Measurements from ENCODE around the gene FKBP11. TPM values are rescaled to one million over a fixed set of nuclear protein-coding genes. Genes with fewer than 3 reads are reported as not detected.

FKBP11 gene
- total and polyA plus RNA-seq, 2 of the 13 experiments (the other 11 are each of a cell fraction or from before 2014, with no cell fraction given): 15.5 to 19.4 TPM

DNA sequence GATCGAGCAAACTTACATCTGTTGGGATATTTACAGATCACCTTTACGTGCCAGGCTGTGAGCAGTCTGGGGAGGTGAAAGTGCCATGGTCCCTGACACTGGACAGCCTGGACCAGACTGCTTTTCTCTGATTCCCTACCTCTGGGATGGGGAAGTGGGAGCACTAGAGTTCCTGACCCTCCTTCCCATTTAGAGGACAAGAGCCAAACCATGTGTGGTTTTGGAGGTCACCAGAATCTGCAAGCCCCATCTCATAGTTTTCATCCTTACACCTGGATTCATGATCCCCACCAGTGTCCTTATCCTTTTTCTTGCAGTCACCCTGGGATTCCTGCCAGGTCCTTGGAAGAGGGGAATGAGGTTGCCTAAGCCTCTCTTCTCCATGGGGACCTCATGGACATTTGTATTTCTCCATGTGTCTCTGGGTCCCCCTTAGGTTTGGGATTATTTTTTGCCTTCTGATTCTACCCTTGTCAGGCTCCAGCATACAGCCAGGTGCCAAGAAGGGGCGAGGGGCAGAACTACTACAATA is 47.7 kb upstream of the FKBP11 start (continued):
- TF ChIP-seq ZNF10 (CRISPR knock-in tag; IDR thresholded peaks at IDR 0.05; ENCODE audit: borderline replicate concordance, low read depth): no peak

DNA sequence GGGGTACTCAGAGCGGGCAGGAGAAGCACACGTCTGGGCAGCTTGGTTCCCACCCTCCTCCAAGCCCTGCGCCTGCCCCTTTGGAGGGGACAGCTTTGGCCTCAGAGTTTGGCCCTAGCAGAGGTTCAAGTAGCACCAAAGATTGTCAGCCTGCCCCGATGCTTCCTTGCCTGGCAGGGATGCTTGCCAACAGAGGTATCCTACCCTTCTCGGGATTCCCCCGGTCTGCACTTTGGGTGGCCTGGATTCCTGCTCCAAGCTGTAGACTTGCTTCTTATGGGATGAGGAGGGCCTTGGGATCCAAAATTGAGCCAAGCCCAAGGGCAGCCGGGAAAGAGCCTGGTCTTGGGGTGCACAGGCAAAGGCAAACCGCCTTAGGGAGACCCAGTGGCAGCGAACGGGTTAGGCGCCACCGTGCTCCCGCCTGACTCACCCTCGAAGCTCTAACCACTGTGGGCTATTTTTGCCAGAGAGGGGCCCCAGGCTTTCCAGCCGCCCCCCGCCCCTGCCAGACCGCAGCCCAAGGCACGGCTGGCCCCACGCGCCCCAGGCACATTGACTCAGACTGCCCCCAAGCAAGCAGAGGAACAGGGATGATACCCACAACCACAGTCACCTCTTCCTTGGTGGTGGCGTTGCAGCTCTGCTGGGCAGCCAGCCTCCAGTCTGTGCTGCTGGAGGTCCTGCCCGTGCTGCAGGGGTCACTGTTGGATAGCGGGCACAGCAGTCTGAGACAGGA is 47.1 kb upstream of the FKBP11 start:
- H3K4me1 ChIP-seq (ENCODE audit: insufficient read depth, low read length): peaks cover 56% of the 10 kb centered on the region
- in situ Hi-C loops (cut with HindIII; ENCODE audit: extremely low pct_ligation_motif_present, low pct_unique_long_range_greater_than_20kb) (no loop called here), intact Hi-C loops (cut with micrococcal nuclease; ENCODE audit: unreplicated experiment) (no loop called here)
- no peaks in the 10 kb centered on the region for H3K9me3 ChIP-seq (ENCODE audit: low read length)
- 16% methylated on average over 15 of the region's 23 CpGs for WGBS (ENCODE audit: low lambda C conversion rate)
- no peak overlapping the region for H3K4me3 ChIP-seq (replicated peaks in 1 of 3; ENCODE audit: insufficient read depth in 1 of 3, low read depth in 2 of 3, low read length in 3 of 3)
- no peaks in the 10 kb centered on the region for H3K36me3 ChIP-seq (replicated peaks in 1 of 2; ENCODE audit: control insufficient read depth in 1 of 2, insufficient read depth in 2 of 2, low read length in 2 of 2)
- ChIA-PET CTCF (ENCODE audit: low intra/inter-chr PET ratio, low total read pairs) (interaction anchor here (2.7 kb wide), 1 partner anchor 23 kb away, joined by 11 read pairs; no protein-coding TSS in a partner anchor), POLR2A (interaction anchor here (1.5 kb wide), 1 partner anchor 15 kb away, joined by 5 read pairs; the partner anchor contains the start of gene ARF3)
- H2AFZ ChIP-seq (ENCODE audit: low read length): no peak overlapping the region
- ATAC-seq (peak; percentile 42), FAIRE-seq (no peak), DNase-seq (ENCODE audit: low spot score) (no peak)
- peaks cover 24 to 78% of the 10 kb centered on the region in 2 experiments for H3K27me3 ChIP-seq (ENCODE audit: control insufficient read depth in 1 of 2, insufficient read depth in 2 of 2, low read length in 2 of 2)
- peaks cover 9% of the 10 kb centered on the region; the same call in 1 of the 2 replicates for H4K20me1 ChIP-seq (ENCODE audit: insufficient read depth, low read length)
- BruUV-seq (replicated peaks): no TSS peak
- H3K79me2 ChIP-seq (ENCODE audit: insufficient read depth, low read length): no peaks in the 10 kb centered on the region
- H3K27ac ChIP-seq (ENCODE audit: extremely low read length, insufficient read depth, low read length): no peak overlapping the region
- TF ChIP-seq, protein P1, sequence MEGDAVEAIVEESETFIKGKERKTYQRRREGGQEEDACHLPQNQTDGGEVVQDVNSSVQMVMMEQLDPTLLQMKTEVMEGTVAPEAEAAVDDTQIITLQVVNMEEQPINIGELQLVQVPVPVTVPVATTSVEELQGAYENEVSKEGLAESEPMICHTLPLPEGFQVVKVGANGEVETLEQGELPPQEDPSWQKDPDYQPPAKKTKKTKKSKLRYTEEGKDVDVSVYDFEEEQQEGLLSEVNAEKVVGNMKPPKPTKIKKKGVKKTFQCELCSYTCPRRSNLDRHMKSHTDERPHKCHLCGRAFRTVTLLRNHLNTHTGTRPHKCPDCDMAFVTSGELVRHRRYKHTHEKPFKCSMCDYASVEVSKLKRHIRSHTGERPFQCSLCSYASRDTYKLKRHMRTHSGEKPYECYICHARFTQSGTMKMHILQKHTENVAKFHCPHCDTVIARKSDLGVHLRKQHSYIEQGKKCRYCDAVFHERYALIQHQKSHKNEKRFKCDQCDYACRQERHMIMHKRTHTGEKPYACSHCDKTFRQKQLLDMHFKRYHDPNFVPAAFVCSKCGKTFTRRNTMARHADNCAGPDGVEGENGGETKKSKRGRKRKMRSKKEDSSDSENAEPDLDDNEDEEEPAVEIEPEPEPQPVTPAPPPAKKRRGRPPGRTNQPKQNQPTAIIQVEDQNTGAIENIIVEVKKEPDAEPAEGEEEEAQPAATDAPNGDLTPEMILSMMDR (CRISPR knock-in tag; IDR thresholded peaks at IDR 0.05): peak; percentile 59
- no peak for TF ChIP-seq ZNF549 (CRISPR knock-in tag; IDR thresholded peaks at IDR 0.05)
- peak; percentile 15; the same call in 1 of the 2 replicates for TF ChIP-seq STAG1 (CRISPR knock-in tag; IDR thresholded peaks at IDR 0.05)
- TF ChIP-seq, protein P2, sequence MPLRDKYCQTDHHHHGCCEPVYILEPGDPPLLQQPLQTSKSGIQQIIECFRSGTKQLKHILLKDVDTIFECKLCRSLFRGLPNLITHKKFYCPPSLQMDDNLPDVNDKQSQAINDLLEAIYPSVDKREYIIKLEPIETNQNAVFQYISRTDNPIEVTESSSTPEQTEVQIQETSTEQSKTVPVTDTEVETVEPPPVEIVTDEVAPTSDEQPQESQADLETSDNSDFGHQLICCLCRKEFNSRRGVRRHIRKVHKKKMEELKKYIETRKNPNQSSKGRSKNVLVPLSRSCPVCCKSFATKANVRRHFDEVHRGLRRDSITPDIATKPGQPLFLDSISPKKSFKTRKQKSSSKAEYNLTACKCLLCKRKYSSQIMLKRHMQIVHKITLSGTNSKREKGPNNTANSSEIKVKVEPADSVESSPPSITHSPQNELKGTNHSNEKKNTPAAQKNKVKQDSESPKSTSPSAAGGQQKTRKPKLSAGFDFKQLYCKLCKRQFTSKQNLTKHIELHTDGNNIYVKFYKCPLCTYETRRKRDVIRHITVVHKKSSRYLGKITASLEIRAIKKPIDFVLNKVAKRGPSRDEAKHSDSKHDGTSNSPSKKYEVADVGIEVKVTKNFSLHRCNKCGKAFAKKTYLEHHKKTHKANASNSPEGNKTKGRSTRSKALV (CRISPR knock-in tag; IDR thresholded peaks at IDR 0.05): peak; percentile 81; the same call in 1 of the 2 replicates
- no peak overlapping the region for H3K4me2 ChIP-seq (ENCODE audit: low read depth, low read length)
- H3K9ac ChIP-seq (ENCODE audit: insufficient read depth, low read depth, low read length): no peak overlapping the region
